GM19193 (cell line): Measurements from ENCODE around the gene DCTN4.

Source experiments
- POLR2A ChIP-seq: IDR thresholded peaks from 4 replicates; pipeline ENCODE4 v1.6.1; 2011; ENCODE audit not compliant: insufficient read depth, insufficient read length; ENCODE audit errors: extremely low read depth

Gene DCTN4

DNA sequence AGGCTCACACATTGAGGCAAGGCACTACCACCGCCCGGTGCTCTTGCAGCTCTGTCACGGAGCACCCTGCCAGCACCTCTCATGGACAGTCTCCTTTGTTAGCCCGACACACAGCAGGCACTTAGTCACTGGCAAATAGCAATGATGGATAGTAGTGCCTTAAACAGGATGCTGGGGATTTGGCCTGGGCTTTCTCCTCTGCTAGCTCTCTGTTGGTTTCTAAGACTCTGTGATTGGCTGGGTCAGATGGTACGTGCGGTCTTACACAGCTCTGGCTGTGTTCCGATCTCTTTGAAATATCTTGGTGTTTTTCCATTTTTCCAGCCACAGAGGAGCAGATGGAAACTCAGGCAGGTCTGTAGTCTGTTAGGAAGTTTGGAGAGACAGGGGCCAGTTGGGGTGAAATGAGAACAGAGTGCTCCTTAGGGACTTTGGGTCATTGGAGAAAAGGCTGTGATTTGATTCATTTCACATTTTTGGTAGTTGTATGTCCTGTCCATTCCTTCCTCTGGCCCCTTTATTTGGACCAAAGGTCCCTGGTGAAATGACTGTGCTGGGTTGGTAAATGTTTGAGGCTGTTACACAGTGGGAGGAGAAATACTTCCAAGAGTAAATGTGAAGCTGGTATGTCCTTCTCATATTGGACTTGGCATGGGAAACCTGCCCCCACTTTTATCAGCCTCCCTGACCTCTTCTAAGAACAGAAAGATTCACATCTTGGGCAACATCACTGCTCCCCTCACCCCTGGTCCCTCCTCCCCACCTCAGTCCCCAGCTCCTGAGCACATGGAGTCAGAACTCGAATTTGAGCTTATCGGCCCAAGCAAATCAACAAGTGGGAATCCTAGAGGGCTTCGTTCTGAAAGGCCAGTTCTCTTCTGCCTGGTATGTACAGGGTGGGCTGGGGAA is 23.1 kb upstream of the DCTN4 start:
- TF ChIP-seq POLR2A: no peak

DNA sequence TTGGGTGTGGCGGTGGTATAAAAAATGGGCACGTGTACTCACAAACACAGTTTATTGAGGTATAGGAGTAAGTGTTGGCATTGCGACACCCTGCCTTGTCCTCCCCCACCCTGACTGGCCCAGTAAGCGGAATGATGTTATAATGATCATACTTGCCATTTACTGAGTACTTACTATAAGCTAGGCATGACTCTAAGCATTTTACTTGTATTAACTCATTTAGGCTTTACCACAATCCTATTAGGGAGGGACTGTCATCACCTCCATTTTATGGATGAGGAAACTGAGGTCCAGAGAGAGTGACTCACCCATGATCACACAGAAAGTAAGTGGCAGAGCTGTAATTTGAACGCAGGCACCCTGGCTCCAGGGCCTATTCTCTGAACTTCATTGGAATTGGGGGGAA is 22.0 kb upstream of the DCTN4 start:
- TF ChIP-seq POLR2A: no peak

DNA sequence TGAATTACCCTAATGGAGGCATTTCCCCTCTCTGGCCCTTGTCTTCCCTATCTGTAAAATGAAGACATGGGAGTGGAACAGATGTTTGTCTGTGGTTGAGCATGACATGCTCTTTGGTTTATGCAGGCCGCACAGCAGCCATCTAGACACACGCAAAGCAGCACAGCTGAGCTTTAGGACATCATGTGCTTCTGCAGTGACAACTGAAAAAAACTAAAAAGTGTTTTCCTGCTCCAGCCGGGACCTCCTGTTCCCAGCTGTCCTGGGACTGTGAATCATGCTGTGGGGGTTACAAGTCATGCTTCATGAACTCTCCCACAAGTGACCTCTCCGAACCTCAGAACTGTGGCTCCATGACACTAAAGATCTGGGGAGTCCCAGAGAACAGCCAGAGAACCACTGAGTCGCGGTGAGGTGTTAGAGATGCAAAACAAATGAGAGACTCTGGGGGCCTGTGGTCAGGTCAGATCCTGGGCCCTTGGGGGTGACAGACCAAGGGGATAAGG is 21.4 kb upstream of the DCTN4 start:
- no peak for TF ChIP-seq POLR2A

DNA sequence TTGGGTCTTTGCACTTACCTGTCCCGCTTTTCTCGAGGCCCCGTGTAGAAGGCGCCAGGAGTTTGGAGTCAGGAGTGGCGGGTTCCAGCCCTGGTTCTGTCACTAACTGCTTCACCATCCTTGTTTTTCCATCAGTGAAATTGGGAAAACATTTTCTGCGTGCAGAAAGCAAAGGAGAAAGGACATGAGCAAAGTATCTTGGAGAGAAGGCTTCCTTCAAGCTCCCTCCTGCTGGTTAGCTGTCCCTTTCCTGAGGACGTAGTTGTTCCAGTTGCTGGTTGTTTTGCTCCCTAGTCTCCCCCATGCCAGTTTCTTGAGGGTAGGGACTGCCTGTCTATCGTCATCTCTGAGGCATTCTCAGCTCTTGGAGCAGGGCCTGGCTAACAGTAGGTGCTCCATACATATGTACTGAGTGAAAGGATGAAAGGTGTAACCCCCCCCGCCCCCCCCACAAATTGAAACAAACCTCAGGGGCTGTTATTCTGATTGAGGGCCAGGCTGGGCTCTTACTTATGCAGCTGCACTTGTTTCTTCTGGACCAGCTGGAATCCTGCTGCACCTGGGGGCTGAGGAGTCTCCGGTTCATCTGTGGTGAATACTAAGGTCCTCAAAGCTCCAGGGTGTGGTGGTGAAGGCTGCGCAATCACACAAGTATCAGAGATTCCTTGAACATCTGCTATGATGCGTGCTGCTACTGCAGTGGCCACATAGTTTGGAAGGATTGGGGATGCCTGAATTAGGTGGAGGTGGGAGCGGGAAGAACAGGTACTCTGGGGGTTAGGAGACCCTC is 20.8 kb upstream of the DCTN4 start:
- TF ChIP-seq POLR2A: no peak

DNA sequence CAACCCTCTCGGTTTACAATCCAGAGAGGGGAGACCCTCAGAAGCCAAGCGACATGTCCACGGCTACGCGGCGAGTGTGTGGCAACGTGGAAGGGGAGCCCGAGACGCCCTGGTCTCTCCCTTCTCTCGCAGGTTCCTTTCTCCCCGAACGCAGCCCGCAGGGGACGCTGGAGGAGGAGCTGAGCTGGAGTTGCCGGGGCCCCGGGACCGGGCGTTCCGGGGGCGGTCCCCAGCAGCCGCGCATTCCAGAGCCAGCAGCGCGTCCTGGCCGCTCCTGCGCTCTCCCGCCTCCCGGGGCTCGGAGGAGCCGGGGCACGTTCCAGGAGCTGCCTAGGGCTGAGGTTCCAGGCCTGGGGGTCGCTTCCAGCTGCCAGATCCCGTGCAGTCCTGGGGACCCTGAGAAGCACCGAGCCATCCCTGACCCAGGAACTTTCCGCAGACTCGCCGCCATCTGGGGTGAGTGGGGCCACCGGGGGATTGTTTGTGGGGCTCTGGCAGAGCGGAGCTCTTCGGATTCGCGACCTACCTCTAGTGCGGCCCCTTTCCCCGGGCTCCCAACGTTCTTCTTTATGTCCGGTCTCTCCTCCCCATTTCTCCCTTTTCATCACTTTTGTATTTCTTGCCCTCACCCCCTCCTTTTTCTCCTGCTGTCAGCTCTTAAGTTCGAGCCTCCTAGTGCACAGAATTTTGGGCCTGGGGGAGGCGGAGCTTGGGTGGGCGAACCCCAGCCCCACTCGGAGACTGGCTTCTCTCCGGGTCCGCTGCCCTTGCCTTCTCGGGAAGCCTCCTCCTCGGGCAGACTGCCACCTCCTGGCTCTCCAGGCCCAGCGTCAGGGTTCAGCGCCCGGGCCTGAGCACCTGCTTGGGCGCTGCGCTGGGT is 19.9 kb upstream of the DCTN4 start, which contains the start of gene SMIM3:
TSS of gene SMIM3 (plus strand) at position 241 of the 880 bp plus-strand sequence. CDS start 16,684 bp downstream, outside the sequence.
- TF ChIP-seq POLR2A: peak; percentile 51

DNA sequence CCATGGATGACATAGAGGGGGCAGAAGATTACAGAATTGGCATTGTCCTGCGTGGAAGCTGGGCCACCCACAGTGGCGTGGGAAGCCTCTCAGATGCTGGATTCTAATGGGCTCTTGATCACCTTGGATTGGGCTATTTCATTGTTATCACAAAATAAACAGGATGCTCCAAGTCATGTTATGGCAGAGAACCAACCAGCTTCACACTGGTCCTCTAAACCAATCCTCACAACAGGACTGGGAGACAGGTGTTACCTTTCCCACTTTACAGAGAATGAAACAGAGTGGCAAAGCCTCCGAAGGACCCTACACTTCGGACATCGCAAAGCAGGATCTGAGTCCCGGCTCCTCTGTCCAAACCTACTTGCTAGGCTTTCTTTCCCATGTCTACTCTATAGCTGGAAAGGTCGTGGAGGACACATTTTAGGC is 19.3 kb upstream of the DCTN4 start:
- TF ChIP-seq POLR2A: no peak

DNA sequence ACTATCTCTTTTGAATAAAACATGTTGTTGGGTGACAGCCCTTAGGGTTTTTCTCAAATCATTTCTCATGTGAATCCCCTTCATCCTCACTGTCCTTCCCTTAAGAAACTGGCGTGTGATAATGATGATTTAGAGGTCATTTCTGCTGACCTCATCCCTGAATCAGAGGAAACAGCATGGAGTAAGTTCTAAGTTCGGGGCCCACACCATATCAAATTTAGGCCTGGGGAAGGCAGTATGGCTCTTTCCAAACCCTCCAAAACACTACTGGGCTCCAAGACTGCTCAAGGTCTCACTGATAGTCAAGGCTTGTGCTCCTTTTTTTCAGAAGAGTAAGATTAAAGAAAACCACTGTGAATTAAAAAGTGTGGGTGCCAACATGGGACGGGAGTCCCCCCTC is 18.9 kb upstream of the DCTN4 start:
- no peak for TF ChIP-seq POLR2A

DNA sequence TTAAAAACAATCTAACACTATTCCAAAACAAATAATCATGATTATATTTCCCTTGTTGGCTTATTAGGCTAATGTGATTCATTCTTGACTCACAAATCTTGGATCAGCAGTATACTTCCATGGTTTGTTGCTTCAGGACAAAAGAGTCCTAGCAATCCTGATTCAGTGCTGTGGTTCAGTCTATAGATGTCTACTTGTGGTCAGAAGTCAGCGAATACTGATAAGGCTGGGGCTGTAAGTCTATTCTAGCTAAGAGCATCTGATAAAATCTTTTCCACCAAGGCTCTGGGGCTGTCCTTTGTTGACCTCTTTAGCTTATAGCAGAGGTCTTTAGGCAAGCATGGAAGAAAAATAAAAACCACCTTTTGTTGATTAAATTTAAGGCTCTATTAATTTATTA is 15.3 kb upstream of the DCTN4 start:
- TF ChIP-seq POLR2A: no peak

DNA sequence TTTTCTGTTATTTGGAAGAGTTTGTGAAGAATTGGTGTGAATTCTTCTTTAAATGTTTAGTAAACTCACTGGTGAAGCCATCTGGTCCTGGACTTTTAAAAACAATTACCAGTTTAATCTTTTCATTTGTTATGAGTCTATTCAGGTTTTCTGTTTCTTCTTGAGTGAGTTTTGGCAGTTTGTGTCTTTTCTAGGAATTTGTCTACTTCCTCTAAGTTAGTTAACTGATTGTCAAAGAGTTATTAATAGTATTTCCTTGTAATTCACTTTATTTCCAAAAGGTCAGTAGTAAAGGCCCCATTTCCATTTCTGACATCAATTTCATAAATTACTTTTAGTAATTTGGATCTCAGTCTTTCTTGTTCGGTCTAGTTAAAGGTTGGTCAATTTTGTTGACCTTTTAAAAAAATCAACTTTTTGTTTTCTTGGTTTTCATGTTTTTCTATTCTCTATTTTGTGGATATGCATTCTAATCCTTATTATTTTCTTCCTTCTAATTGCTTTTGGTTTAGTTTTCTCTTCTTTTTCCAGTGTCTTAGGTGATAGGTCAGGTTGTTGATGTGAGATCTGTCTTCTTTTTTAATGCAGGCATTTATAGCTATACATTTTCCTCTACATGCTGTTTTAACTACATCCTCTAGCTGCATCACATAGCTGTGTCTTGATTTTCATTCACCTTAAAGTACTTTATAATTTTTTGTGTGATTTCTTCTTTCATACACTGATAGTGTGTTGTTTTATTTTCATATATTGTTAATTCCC is 12.4 kb upstream of the DCTN4 start:
- TF ChIP-seq POLR2A: no peak

DNA sequence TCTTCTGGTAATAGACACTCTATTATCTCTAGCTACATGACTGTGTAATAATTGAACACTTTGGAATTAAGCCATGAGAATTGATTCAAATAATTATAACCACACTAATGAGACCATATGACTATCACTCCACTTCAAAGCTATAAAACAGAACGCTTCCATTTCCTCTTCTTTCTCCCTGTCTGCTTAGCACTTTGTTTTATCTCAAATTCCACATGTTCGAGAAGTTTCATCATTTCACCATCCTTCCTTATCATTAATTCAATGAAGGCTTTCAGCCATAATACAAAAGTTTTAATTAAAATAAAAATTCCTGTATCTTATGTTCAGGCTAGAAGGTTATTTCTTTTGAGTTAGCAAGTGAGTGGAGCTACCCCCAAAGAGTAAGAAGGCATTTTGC is 7.4 kb upstream of the DCTN4 start:
- TF ChIP-seq POLR2A: no peak

DNA sequence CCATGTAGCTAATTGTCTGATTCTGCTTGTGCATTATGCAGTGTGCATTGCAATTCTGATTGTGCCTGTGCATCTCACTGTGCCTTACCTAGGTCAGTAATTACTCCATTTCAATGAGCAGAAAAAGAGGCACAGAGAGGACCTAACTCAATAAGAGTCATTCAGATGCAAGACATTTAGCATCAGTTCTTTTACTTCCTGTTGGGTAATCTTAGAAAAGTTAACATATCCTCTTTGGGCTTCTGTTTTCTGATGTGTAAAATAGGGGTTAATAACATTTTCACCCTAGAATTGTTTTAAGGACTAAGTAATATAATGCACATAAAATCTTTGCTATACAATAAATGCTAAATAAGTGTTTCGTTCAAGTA is 7.0 kb upstream of the DCTN4 start:
- TF ChIP-seq POLR2A: no peak

DNA sequence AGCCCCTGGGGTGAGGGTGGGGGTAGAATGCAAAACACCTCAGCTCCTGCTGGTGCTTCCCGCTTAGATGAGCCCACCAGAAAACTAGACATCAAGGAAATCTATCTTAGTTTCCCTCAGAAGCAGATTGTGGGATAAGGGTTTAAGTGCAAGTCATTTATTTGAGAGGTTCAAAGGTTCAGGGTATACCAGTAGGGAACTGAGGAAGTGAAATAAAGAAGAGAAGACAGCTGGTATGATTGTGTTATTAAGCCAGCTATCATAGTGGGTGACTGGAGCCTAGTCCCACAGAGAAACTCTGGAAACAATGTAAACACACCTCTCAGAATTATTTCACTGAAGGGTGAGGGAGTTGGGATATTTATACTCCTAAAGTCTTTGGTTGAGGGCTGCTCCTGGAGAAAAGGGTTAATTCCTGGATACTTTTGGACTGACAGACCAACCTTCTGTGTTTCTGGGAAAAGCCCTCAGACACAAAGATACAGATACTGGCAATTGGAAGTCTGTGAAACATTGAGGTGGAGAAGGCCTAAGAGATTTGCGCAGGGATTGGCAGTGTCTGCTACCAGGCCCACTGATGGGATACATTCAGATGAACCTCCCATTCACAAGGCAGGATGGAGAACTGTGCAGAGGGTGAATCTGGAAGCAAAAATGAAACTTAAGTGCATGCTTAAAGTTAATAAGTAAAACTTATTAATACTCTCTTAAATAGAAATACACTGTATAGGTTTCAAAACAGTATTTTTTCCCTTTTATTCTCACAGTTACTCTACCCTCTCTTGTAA is 6.4 kb upstream of the DCTN4 start:
- no peak for TF ChIP-seq POLR2A

DNA sequence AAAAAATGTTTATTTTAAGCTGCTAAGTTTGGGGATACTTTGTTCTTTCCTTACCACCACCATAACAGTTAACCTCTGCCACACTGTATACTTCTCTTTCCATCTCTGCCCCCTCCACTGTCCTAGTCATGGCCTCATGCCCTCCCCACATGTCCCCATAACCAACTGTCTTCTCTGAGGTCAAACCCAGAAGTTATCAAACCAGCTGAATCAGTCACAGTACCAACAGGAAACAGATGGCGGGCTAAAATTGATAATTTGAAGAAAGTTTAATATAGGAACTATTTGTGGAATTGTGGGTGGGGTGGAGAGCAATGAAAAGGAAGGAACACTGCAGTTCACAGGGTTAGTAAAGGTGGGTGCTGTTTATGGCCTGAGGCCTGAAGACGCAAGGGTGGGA is 5.7 kb upstream of the DCTN4 start:
- TF ChIP-seq POLR2A: no peak
